Hepatocyte (in vitro differentiated cells): ENCODE measurements around the gene CLPTM1.

Experiments used
- CTCF ChIP-seq: fragments of 200-600 bp; sonication (generic); IDR thresholded peaks from 2 replicates; pipeline ENCODE4 v1.5.1; 2016; ENCODE audit warnings: antibody characterized with exemption, mild to moderate bottlenecking; ENCODE audit not compliant: poor library complexity
- EZH2 ChIP-seq: fragments of 200-600 bp; sonication (generic); IDR thresholded peaks from 2 replicates; pipeline ENCODE4 v1.6.1; 2016; ENCODE audit warnings: antibody characterized with exemption, mild to moderate bottlenecking, borderline replicate concordance
- EZH2phosphoT487 ChIP-seq: fragments of 200-600 bp; sonication (generic); IDR thresholded peaks from one replicate; pipeline ENCODE4 v1.6.1; 2018; ENCODE audit warnings: antibody characterized with exemption, mild to moderate bottlenecking, low read depth, moderate library complexity; ENCODE audit not compliant: unreplicated experiment, severe bottlenecking

GRCh38 chr19:45032421-45032820 lies 77.2 kb downstream of the CLPTM1 start:
- TF ChIP-seq CTCF = no peak
- TF ChIP-seq EZH2 = no peak
- no peak for TF ChIP-seq EZH2phosphoT487
